A673 (cell line): ENCODE measurements around the gene DHRSX. TPM values are rescaled to one million over a fixed set of nuclear protein-coding genes. Genes with fewer than 3 reads are reported as not detected.

Experiments used
- BruUV-seq: library from RNA; stranded (reverse); fragments of 400-500 nt; replicated peaks from 2 replicates; lab custom pipeline; 2021; lab: Mats Ljungman, UMichigan
- CTCF ChIA-PET: fragments of 300-600 bp; sonication (Branson Sonifier 250); formaldehyde crosslinking; loops from one replicate; lab custom pipeline; 2022; ENCODE audit warnings: antibody characterized with exemption; lab: Charles Lee
- POLR2A ChIA-PET: fragments of 300-600 bp; sonication (Branson Sonifier 250); formaldehyde crosslinking; loops from one replicate; lab custom pipeline; 2022; ENCODE audit warnings: antibody characterized with exemption; ENCODE audit not compliant: low non-redundant PET; lab: Charles Lee
- DNase-seq: peaks from one replicate; pipeline ENCODE4 v3.0.0-alpha.2; 2015; ENCODE audit warnings: low spot score
- H3K27ac ChIP-seq: fragments of 200-600 bp; sonication (generic); 2 replicates; pipeline ENCODE4 v1.5.1; 2016; ENCODE audit warnings: mixed run types, low read depth, mild to moderate bottlenecking, mixed read lengths, antibody characterized with exemption, low read length; ENCODE audit not compliant: poor library complexity, severe bottlenecking
- H3K27me3 ChIP-seq: fragments of 200-600 bp; sonication (generic); replicated peaks from 2 replicates; pipeline ENCODE4 v1.6.1; 2017; ENCODE audit warnings: mixed run types, low read depth, mild to moderate bottlenecking, mixed read lengths, antibody characterized with exemption, low read length; ENCODE audit not compliant: insufficient read depth, poor library complexity
- H3K36me3 ChIP-seq: fragments of 200-600 bp; sonication (generic); 2 replicates; pipeline ENCODE4 v1.6.1; 2016; ENCODE audit warnings: mixed run types, mild to moderate bottlenecking, mixed read lengths, antibody characterized with exemption, low read length; ENCODE audit not compliant: insufficient read depth, poor library complexity, severe bottlenecking
- H3K4me1 ChIP-seq: fragments of 200-600 bp; sonication (generic); 2 replicates; pipeline ENCODE4 v1.6.1; 2017; ENCODE audit warnings: mixed run types, mild to moderate bottlenecking, mixed read lengths, antibody characterized with exemption, low read length; ENCODE audit not compliant: insufficient read depth, poor library complexity, severe bottlenecking
- H3K4me3 ChIP-seq: fragments of 200-600 bp; sonication (generic); 2 replicates; pipeline ENCODE4 v1.5.1; 2016; ENCODE audit warnings: low read depth, mixed run types, mild to moderate bottlenecking, mixed read lengths, low read length; ENCODE audit not compliant: poor library complexity, severe bottlenecking
- H3K9me3 ChIP-seq: fragments of 200-600 bp; sonication (generic); 2 replicates; pipeline ENCODE4 v1.6.1; 2016; ENCODE audit warnings: mixed run types, low read depth, mild to moderate bottlenecking, mixed read lengths, antibody characterized with exemption, low read length; ENCODE audit not compliant: poor library complexity, severe bottlenecking
- CTCF ChIP-seq: fragments of 300-800, 200-600 bp; sonication (generic); conservative IDR thresholded peaks from 2 replicates; pipeline ENCODE4 v1.5.1; 2017; ENCODE audit warnings: low read depth, mild to moderate bottlenecking, antibody characterized with exemption, low read length, moderate library complexity, mixed read lengths
- EZH2 ChIP-seq: fragments of 200-600 bp; sonication (generic); IDR thresholded peaks from 2 replicates; pipeline ENCODE4 v1.6.1; 2017; ENCODE audit warnings: borderline replicate concordance, low read depth, mild to moderate bottlenecking, mixed read lengths, antibody characterized with exemption, low read length; ENCODE audit not compliant: poor library complexity, severe bottlenecking
- intact Hi-C: fragments of 100-400 bp; cut with micrococcal nuclease; formaldehyde crosslinking; loops from one replicate; pipeline ENCODE4 v1.10.0; 2022; ENCODE audit not compliant: unreplicated experiment
- total RNA-seq: library from RNA; stranded (reverse); gene quantifications from 2 replicates; pipeline ENCODE4 v1.2.3, GENCODE V29; 2021

The DHRSX gene
- total RNA-seq, 1 experiment from 2014 or later: 30.2 TPM

GRCh38 chrX:2406891-2407518 lies 93.8 kb downstream of the DHRSX start:
- BruUV-seq: no TSS peak
- DNase-seq: no peak
- TF ChIP-seq EZH2 (no peak), CTCF (no peak)
- Histone ChIP-seq H3K36me3 (no peaks in the 10 kb centered on the region), H3K27ac (no peak overlapping the region), H3K4me1 (no peaks in the 10 kb centered on the region), H3K27me3 (no peaks in the 10 kb centered on the region), H3K4me3 (no peak overlapping the region), H3K9me3 (no peaks in the 10 kb centered on the region)
- POLR2A ChIA-PET: no interaction called here
- CTCF ChIA-PET: no interaction called here
- intact Hi-C loops: no loop called here

- no peaks in the 10 kb centered on the region for H3K36me3 ChIP-seq
- no peaks in the 10 kb centered on the region for H3K27me3 ChIP-seq
- intact Hi-C loops: no loop called here
- H3K4me1 ChIP-seq: no peaks in the 10 kb centered on the region
- POLR2A ChIA-PET: no interaction called here
- CTCF ChIA-PET: no interaction called here
- no peak for DNase-seq
- no peaks in the 10 kb centered on the region for H3K9me3 ChIP-seq
- TF ChIP-seq CTCF (no peak), EZH2 (no peak)
- H3K27ac ChIP-seq: no peak overlapping the region
- no TSS peak for BruUV-seq
- no peak overlapping the region for H3K4me3 ChIP-seq
Measured at GRCh38 chrX:2404776-2405175, 96.0 kb downstream of the DHRSX start.

GRCh38 chrX:2402361-2402690 lies 98.5 kb downstream of the DHRSX start:
- Histone ChIP-seq H3K27me3 (no peaks in the 10 kb centered on the region), H3K4me1 (no peaks in the 10 kb centered on the region), H3K9me3 (no peaks in the 10 kb centered on the region), H3K27ac (no peak overlapping the region), H3K36me3 (no peaks in the 10 kb centered on the region), H3K4me3 (no peak overlapping the region)
- CTCF ChIA-PET: no interaction called here
- TF ChIP-seq EZH2 (no peak), CTCF (no peak)
- no peak for DNase-seq
- POLR2A ChIA-PET: no interaction called here
- intact Hi-C loops: no loop called here
- BruUV-seq: no TSS peak
